ENCODE results near the gene RNF166.

RNF166 gene

GRCh38 chr16:88739139-88739976 lies 33.1 kb upstream of the RNF166 start:
- DNase-seq, result no peak

- DNase-seq, result no peak
Measured at GRCh38 chr16:88738151-88739084, 32.2 kb upstream of the RNF166 start.

GRCh38 chr16:88737298-88738150 lies 31.3 kb upstream of the RNF166 start:
- no peak for DNase-seq

GRCh38 chr16:88736496-88736895 lies 30.3 kb upstream of the RNF166 start:
- DNase-seq, result no peak

- DNase-seq, result no peak
Measured at GRCh38 chr16:88736088-88736487, 29.9 kb upstream of the RNF166 start.

- no peak for DNase-seq
Measured at GRCh38 chr16:88735616-88736015, 29.4 kb upstream of the RNF166 start.

GRCh38 chr16:88735121-88735520 lies 28.9 kb upstream of the RNF166 start:
- no peak for DNase-seq

GRCh38 chr16:88734361-88734728 lies 28.1 kb upstream of the RNF166 start:
- DNase-seq, result no peak

- DNase-seq, result no peak
Measured at GRCh38 chr16:88733630-88734360, 27.6 kb upstream of the RNF166 start.

- DNase-seq, result no peak
Measured at GRCh38 chr16:88732961-88733294, 26.7 kb upstream of the RNF166 start.

- DNase-seq, result no peak
Measured at GRCh38 chr16:88732172-88732960, 26.2 kb upstream of the RNF166 start.

GRCh38 chr16:88731699-88732098 lies 25.5 kb upstream of the RNF166 start:
- DNase-seq, result no peak

GRCh38 chr16:88730632-88731607 lies 24.7 kb upstream of the RNF166 start:
- DNase-seq, result no peak

GRCh38 chr16:88727871-88728270 lies 21.7 kb upstream of the RNF166 start:
- DNase-seq, result no peak

- DNase-seq, result no peak
Measured at GRCh38 chr16:88726981-88727380, 20.8 kb upstream of the RNF166 start.

- no peak for DNase-seq
Measured at GRCh38 chr16:88726408-88726749, 20.2 kb upstream of the RNF166 start.

- DNase-seq, result no peak
Measured at GRCh38 chr16:88725609-88726407, 19.6 kb upstream of the RNF166 start.

- DNase-seq, result no peak
Measured at GRCh38 chr16:88724855-88725555, 18.8 kb upstream of the RNF166 start.

- DNase-seq, result no peak
Measured at GRCh38 chr16:88723911-88724310, 17.7 kb upstream of the RNF166 start.
